CD4-positive, alpha-beta memory T cell (primary cell): Measurements from ENCODE around the gene CLDN24. TPM values are rescaled to one million over a fixed set of nuclear protein-coding genes. Genes with fewer than 3 reads are reported as not detected.

ENCODE experiments used
- CTCF ChIA-PET: fragments of 350-600 bp; sonication (Branson Sonifier 250); formaldehyde crosslinking; loops from one replicate; lab custom pipeline; 2021; ENCODE audit warnings: inconsistent platforms; ENCODE audit not compliant: partially characterized antibody; lab: Charles Lee
- POLR2A ChIA-PET: fragments of 350-600 bp; sonication (Branson Sonifier 250); formaldehyde crosslinking; loops from one replicate; lab custom pipeline; 2021; ENCODE audit not compliant: partially characterized antibody; lab: Charles Lee
- DNase-seq, 5 donors: peaks; one replicate each; pipeline versions ENCODE4 v3.0.0 to v3.0.0-alpha.2; 2020 to 2022; ENCODE audit warnings: mixed read lengths in 1 of 5
- H3K27ac ChIP-seq: one replicate; pipeline ENCODE4 v1.7.0; 2013; ENCODE audit warnings: low read depth, low read length
- H3K27me3 ChIP-seq: 2 replicates; pipeline ENCODE4 v1.7.0; 2013; ENCODE audit warnings: mild to moderate bottlenecking, low read length, moderate library complexity; ENCODE audit not compliant: insufficient read depth
- H3K36me3 ChIP-seq: 2 replicates; pipeline ENCODE4 v1.7.0; 2013; ENCODE audit warnings: mild to moderate bottlenecking, low read length, moderate library complexity; ENCODE audit not compliant: insufficient read depth
- H3K4me1 ChIP-seq: 2 replicates; pipeline ENCODE4 v1.7.0; 2013; ENCODE audit warnings: mild to moderate bottlenecking, low read length, moderate library complexity; ENCODE audit not compliant: insufficient read depth
- H3K4me3 ChIP-seq, 2 donors: one replicate each; pipeline ENCODE4 v1.7.0; 2013; ENCODE audit warnings: low read length in 2 of 2, mild to moderate bottlenecking in 1 of 2
- H3K9me3 ChIP-seq, 2 donors: one replicate each; pipeline ENCODE4 v1.7.0; 2013; ENCODE audit warnings: low read length in 2 of 2, control low read depth in 1 of 2; ENCODE audit not compliant: control insufficient read depth in 1 of 2
- H3K27ac Mint-ChIP-seq, 7 donors: one replicate each; pipeline ENCODE4 v1.8.0; 2020 to 2021; ENCODE audit warnings: mixed read lengths in 7 of 7, mild to moderate bottlenecking in 6 of 7, inconsistent platforms in 3 of 7, moderate library complexity in 3 of 7
- H3K27me3 Mint-ChIP-seq, 2 donors: one replicate each; pipeline ENCODE4 v1.8.0; 2020 to 2021; ENCODE audit warnings: mixed read lengths in 2 of 2
- H3K36me3 Mint-ChIP-seq, 2 donors: one replicate each; pipeline ENCODE4 v1.8.0; 2020 to 2021; ENCODE audit warnings: mixed read lengths in 2 of 2, inconsistent platforms in 1 of 2, mild to moderate bottlenecking in 1 of 2
- H3K4me1 Mint-ChIP-seq, 4 donors: one replicate each; pipeline ENCODE4 v1.8.0; 2020 to 2021; ENCODE audit warnings: mixed read lengths in 4 of 4, mild to moderate bottlenecking in 1 of 4
- H3K4me3 Mint-ChIP-seq, 8 donors: one replicate each; pipeline ENCODE4 v1.8.0; 2020 to 2021; ENCODE audit warnings: mixed read lengths in 8 of 8, mild to moderate bottlenecking in 7 of 8, moderate library complexity in 6 of 8, inconsistent platforms in 3 of 8
- H3K9me3 Mint-ChIP-seq, 8 donors: one replicate each; pipeline ENCODE4 v1.8.0; 2020 to 2021; ENCODE audit warnings: mixed read lengths in 8 of 8, mild to moderate bottlenecking in 5 of 8, inconsistent platforms in 3 of 8, moderate library complexity in 1 of 8
- intact Hi-C: fragments of 100-400 bp; cut with micrococcal nuclease; formaldehyde crosslinking; loops from one replicate; pipeline ENCODE4 v1.15.1; 2023
- polyA plus RNA-seq, 2 donors: library from polyadenylated mRNA; unstranded; fragments of 300-500 nt; fragmentation: Illumina TruSeq; gene quantifications; one replicate each; pipeline ENCODE4 v1.2.3, GENCODE V29; 2021
- total RNA-seq, 2 experiments: library from RNA; stranded (reverse); gene quantifications; one replicate each; pipeline ENCODE4 v1.2.3, GENCODE V29; 2021

The CLDN24 gene
- total and polyA plus RNA-seq, 4 experiments from 2014 or later = not detected

GRCh38 chr4:183360161-183360919, 38.1 kb upstream of the CLDN24 start:
- H3K36me3 ChIP-seq = no peaks in the 10 kb centered on the region
- H3K4me3 ChIP-seq = no peak overlapping the region
- no peaks in the 10 kb centered on the region for H3K36me3 Mint-ChIP-seq
- CTCF ChIA-PET = interaction anchor here (0.7 kb wide), 1 partner anchor 1343 kb away, joined by 3 read pairs; no protein-coding TSS in a partner anchor
- no peaks in the 10 kb centered on the region for H3K4me1 Mint-ChIP-seq
- intact Hi-C loops = no loop called here
- H3K9me3 Mint-ChIP-seq = peaks cover 0 to 4% (median 0%) of the 10 kb centered on the region in 8 donors
- H3K4me1 ChIP-seq = no peaks in the 10 kb centered on the region
- H3K9me3 ChIP-seq = no peaks in the 10 kb centered on the region
- H3K27ac Mint-ChIP-seq = peak overlapping the region in 1 of 7 donors; percentile 27
- no peak overlapping the region for H3K4me3 Mint-ChIP-seq
- peaks cover 3 to 14% of the 10 kb centered on the region in 2 donors for H3K27me3 Mint-ChIP-seq
- no peaks in the 10 kb centered on the region for H3K27me3 ChIP-seq
- no peak for DNase-seq
- H3K27ac ChIP-seq = no peak overlapping the region
- POLR2A ChIA-PET = no interaction called here

- Histone ChIP-seq H3K27ac (no peak overlapping the region), H3K4me1 (no peaks in the 10 kb centered on the region), H3K36me3 (no peaks in the 10 kb centered on the region), H3K4me3 (no peak overlapping the region), H3K9me3 (no peaks in the 10 kb centered on the region), H3K27me3 (no peaks in the 10 kb centered on the region)
- Mint-ChIP-seq H3K9me3 (peaks cover 0 to 2% (median 0%) of the 10 kb centered on the region in 8 donors), H3K27ac (no peak overlapping the region), H3K27me3 (peaks cover 2 to 11% of the 10 kb centered on the region in 2 donors), H3K4me1 (no peaks in the 10 kb centered on the region), H3K36me3 (no peaks in the 10 kb centered on the region), H3K4me3 (no peak overlapping the region)
- CTCF ChIA-PET = no interaction called here
- no peak for DNase-seq
- POLR2A ChIA-PET = no interaction called here
- intact Hi-C loops = no loop called here
Observed at GRCh38 chr4:183358215-183358755, 36.1 kb upstream of the CLDN24 start.

GRCh38 chr4:183356931-183357675, 34.9 kb upstream of the CLDN24 start:
- H3K27me3 ChIP-seq = no peaks in the 10 kb centered on the region
- Mint-ChIP-seq H3K27ac (no peak overlapping the region), H3K36me3 (no peaks in the 10 kb centered on the region), H3K4me1 (no peaks in the 10 kb centered on the region), H3K9me3 (peaks cover 0 to 2% (median 0%) of the 10 kb centered on the region in 8 donors), H3K27me3 (peaks cover 5 to 17% of the 10 kb centered on the region in 2 donors), H3K4me3 (no peak overlapping the region)
- H3K4me3 ChIP-seq = no peak overlapping the region
- no peaks in the 10 kb centered on the region for H3K9me3 ChIP-seq
- H3K4me1 ChIP-seq = no peaks in the 10 kb centered on the region
- ChIA-PET CTCF (interaction anchor here (1.9 kb wide), 1 partner anchor 22 kb away, joined by 4 read pairs; no protein-coding TSS in a partner anchor), POLR2A (no interaction called here)
- intact Hi-C loops = no loop called here
- no peak overlapping the region for H3K27ac ChIP-seq
- DNase-seq = no peak
- no peaks in the 10 kb centered on the region for H3K36me3 ChIP-seq

- Histone ChIP-seq H3K36me3 (no peaks in the 10 kb centered on the region), H3K27ac (no peak overlapping the region), H3K27me3 (no peaks in the 10 kb centered on the region), H3K4me3 (no peak overlapping the region), H3K4me1 (no peaks in the 10 kb centered on the region), H3K9me3 (no peaks in the 10 kb centered on the region)
- no peak overlapping the region for H3K4me3 Mint-ChIP-seq
- ChIA-PET CTCF (interaction anchor here (1.9 kb wide), 1 partner anchor 23 kb away, joined by 4 read pairs; no protein-coding TSS in a partner anchor), POLR2A (no interaction called here)
- H3K9me3 Mint-ChIP-seq = peaks cover 0 to 2% (median 0%) of the 10 kb centered on the region in 8 donors
- no peaks in the 10 kb centered on the region for H3K36me3 Mint-ChIP-seq
- no peak overlapping the region for H3K27ac Mint-ChIP-seq
- DNase-seq = no peak
- intact Hi-C loops = no loop called here
- H3K4me1 Mint-ChIP-seq = no peaks in the 10 kb centered on the region
- H3K27me3 Mint-ChIP-seq = peaks cover 5 to 17% of the 10 kb centered on the region in 2 donors
Observed at GRCh38 chr4:183356173-183356830, 34.1 kb upstream of the CLDN24 start.

GRCh38 chr4:183355405-183355804, 33.2 kb upstream of the CLDN24 start:
- H3K4me1 Mint-ChIP-seq = peaks cover 0 to 2% (median 1%) of the 10 kb centered on the region in 4 donors
- Histone ChIP-seq H3K27ac (no peak overlapping the region), H3K4me3 (no peak overlapping the region), H3K36me3 (no peaks in the 10 kb centered on the region), H3K9me3 (no peaks in the 10 kb centered on the region), H3K27me3 (no peaks in the 10 kb centered on the region), H3K4me1 (no peaks in the 10 kb centered on the region)
- intact Hi-C loops = no loop called here
- no peaks in the 10 kb centered on the region for H3K9me3 Mint-ChIP-seq
- no peaks in the 10 kb centered on the region for H3K36me3 Mint-ChIP-seq
- no peak overlapping the region for H3K4me3 Mint-ChIP-seq
- ChIA-PET CTCF (interaction anchor here (1.9 kb wide), 1 partner anchor 23 kb away, joined by 4 read pairs; no protein-coding TSS in a partner anchor), POLR2A (no interaction called here)
- DNase-seq = no peak
- H3K27me3 Mint-ChIP-seq = peaks cover 10 to 21% of the 10 kb centered on the region in 2 donors
- H3K27ac Mint-ChIP-seq = no peak overlapping the region

- H3K9me3 ChIP-seq = no peaks in the 10 kb centered on the region
- CTCF ChIA-PET = no interaction called here
Observed at GRCh38 chr4:183354219-183354618, 32.0 kb upstream of the CLDN24 start.

More at GRCh38 chr4:183354219-183354618, 32.0 kb upstream of the CLDN24 start:
- intact Hi-C loops = loop anchor here (1.0 kb wide), 1 partner anchor 15 kb away; no protein-coding TSS in a partner anchor
- peaks cover 12 to 24% of the 10 kb centered on the region in 2 donors for H3K27me3 Mint-ChIP-seq
- H3K4me3 ChIP-seq = no peak overlapping the region
- no peak overlapping the region for H3K4me3 Mint-ChIP-seq
- no peaks in the 10 kb centered on the region for H3K36me3 Mint-ChIP-seq
- H3K27me3 ChIP-seq = no peaks in the 10 kb centered on the region
- H3K4me1 Mint-ChIP-seq = peaks cover 2 to 9% (median 4%) of the 10 kb centered on the region in 4 donors
- no peaks in the 10 kb centered on the region for H3K36me3 ChIP-seq
- no peak overlapping the region for H3K27ac ChIP-seq
- H3K9me3 Mint-ChIP-seq = no peaks in the 10 kb centered on the region
- H3K27ac Mint-ChIP-seq = no peak overlapping the region
- no peaks in the 10 kb centered on the region for H3K4me1 ChIP-seq
- POLR2A ChIA-PET = no interaction called here
- DNase-seq = no peak
